ENCODE data around the gene UNC13B. TPM values are rescaled to one million over a fixed set of nuclear protein-coding genes. Genes with fewer than 3 reads are reported as not detected.

UNC13B gene
- total and polyA plus RNA-seq, 2 of the 8 experiments (the other 6 are each of a cell fraction or from before 2014, with no cell fraction given): 23.1 to 51.7 TPM

DNA sequence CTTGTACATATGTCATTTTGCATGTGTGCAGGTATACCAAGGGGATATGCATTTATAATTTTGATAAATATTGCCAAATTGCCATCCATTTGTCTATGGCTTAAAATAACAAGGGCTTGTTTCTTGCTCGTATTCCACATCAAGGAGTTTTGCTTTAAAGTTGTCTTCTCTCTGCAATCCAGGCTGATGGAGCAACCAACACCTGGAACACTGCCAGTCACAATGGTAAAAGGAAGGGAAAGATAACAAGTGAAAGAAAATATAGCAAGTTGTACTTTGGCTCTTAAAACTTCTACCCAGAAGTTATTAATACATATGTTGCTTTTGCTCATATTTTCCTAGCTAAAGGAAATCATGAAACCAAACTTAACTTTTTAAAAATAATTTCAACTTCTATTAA is 156.9 kb downstream of the UNC13B start:
- Histone ChIP-seq H3K4me3 (ENCODE audit: extremely low read depth in 1 of 4, insufficient read depth in 2 of 4, low read depth in 3 of 4, low read length in 4 of 4) (no peak overlapping the region), H3K18ac (ENCODE audit: extremely low read depth, low read length) (no peak overlapping the region), H4K5ac (ENCODE audit: insufficient read length, low read depth, low read length) (no peak overlapping the region), H3K9me3 (ENCODE audit: insufficient read depth in 2 of 2, low read depth in 1 of 2, low read length in 1 of 2) (no peaks in the 10 kb centered on the region), H2AFZ (ENCODE audit: low read length) (no peak overlapping the region), H2AK5ac (ENCODE audit: low read depth, low read length) (no peak overlapping the region), H3K27me3 (replicated peaks in 1 of 4; ENCODE audit: control insufficient read depth in 3 of 4, extremely low read depth in 1 of 4, insufficient read depth in 3 of 4, low read length in 3 of 4) (no peaks in the 10 kb centered on the region), H2BK12ac (ENCODE audit: low read depth, low read length) (no peak overlapping the region), H4K20me1 (replicated peaks in 1 of 2; ENCODE audit: control insufficient read depth in 1 of 2, insufficient read depth in 2 of 2, low read length in 2 of 2) (peaks cover 0 to 2% of the 10 kb centered on the region in 2 experiments), H3K79me1 (ENCODE audit: low read depth, low read length) (no peaks in the 10 kb centered on the region), H2BK120ac (replicated peaks; ENCODE audit: low read depth, low read length) (no peak overlapping the region), H3K4ac (replicated peaks; ENCODE audit: insufficient read length, low read depth, low read length) (no peak overlapping the region), H3K4me1 (replicated peaks in 1 of 4; ENCODE audit: control insufficient read depth in 3 of 4, insufficient read depth in 4 of 4, low read length in 3 of 4) (no peaks in the 10 kb centered on the region), H3K79me2 (ENCODE audit: control insufficient read depth in 1 of 2, insufficient read depth in 2 of 2, low read length in 2 of 2) (no peaks in the 10 kb centered on the region), H2BK15ac (ENCODE audit: low read length) (no peak overlapping the region), H4K8ac (ENCODE audit: extremely low read depth, insufficient read depth, low read length) (no peak overlapping the region), H3K56ac (replicated peaks; ENCODE audit: insufficient read length, low read depth, low read length) (no peak overlapping the region), H3K4me2 (ENCODE audit: insufficient read depth in 1 of 2, low read depth in 2 of 2, low read length in 2 of 2) (no peak overlapping the region), H2BK5ac (ENCODE audit: low read depth, low read length) (no peak overlapping the region), H3K23me2 (ENCODE audit: low read depth, low read length) (no peaks in the 10 kb centered on the region), H3K36me3 (ENCODE audit: control insufficient read depth in 2 of 4, insufficient read depth in 4 of 4, low read length in 3 of 4) (no peaks in the 10 kb centered on the region; a peak in 1 of 8 replicates), H3K23ac (ENCODE audit: insufficient read length) (no peak overlapping the region), H3K14ac (ENCODE audit: insufficient read length) (no peak overlapping the region), H3K9ac (replicated peaks in 1 of 4; ENCODE audit: extremely low read depth in 1 of 4, low read depth in 3 of 4, low read length in 3 of 4) (no peak overlapping the region), H4K91ac (replicated peaks; ENCODE audit: insufficient read length, low read length) (no peak overlapping the region), H3K27ac (ENCODE audit: low read depth, low read length) (no peak overlapping the region), H2BK20ac (ENCODE audit: low read length) (no peak overlapping the region)
- FAIRE-seq (no peak), DNase-seq (ENCODE audit: low read depth in 1 of 2, low spot score in 2 of 2) (no peak)
- no peak for TF ChIP-seq MAFK (IDR thresholded peaks at IDR 0.05; ENCODE audit: low read depth, low read length)
- TF ChIP-seq TCF12 (IDR thresholded peaks at IDR 0.05; ENCODE audit: low read depth, low read length): no peak
- TF ChIP-seq RNF2 (IDR thresholded peaks at IDR 0.05; ENCODE audit: borderline replicate concordance, low read depth, low read length, missing control alignments, poor library complexity, severe bottlenecking): no peak
- CTCF ChIA-PET (ENCODE audit: partially characterized antibody): no interaction called here
- 86% methylated on average over 1 of the region's 1 CpG; no CpG with 5 or more reads in 1 of the 2 experiments for WGBS, 2 experiments (ENCODE audit: extremely low coverage in 1 of 2, insufficient coverage in 1 of 2, insufficient read length in 1 of 2, insufficient replicate concordance in 2 of 2, low coverage in 1 of 2, low lambda C conversion rate in 2 of 2, missing lambda C conversion rate in 1 of 2)
- POLR2A ChIA-PET (ENCODE audit: partially characterized antibody): no interaction called here
